NB4 (cell line): Measurements from ENCODE around the gene GASK1B.

ENCODE experiments used
- DNase-seq: peaks from one replicate; pipeline ENCODE4 v3.0.0; 2010; ENCODE audit warnings: low read depth
- H3K4me3 ChIP-seq: one replicate; pipeline ENCODE4 v1.5.1; 2011; ENCODE audit warnings: mild to moderate bottlenecking, low read depth, low read length, moderate library complexity
- CTCF ChIP-seq: IDR thresholded peaks from one replicate; pipeline ENCODE4 v1.5.1; 2012; ENCODE audit warnings: low read depth, low read length
- MAX ChIP-seq: IDR thresholded peaks from 2 replicates; pipeline ENCODE4 v1.6.1; 2011; ENCODE audit warnings: low read depth, low read length
- MYC ChIP-seq: IDR thresholded peaks from 2 replicates; pipeline ENCODE4 v1.6.1; 2011; ENCODE audit warnings: low read depth, low read length
- POLR2A ChIP-seq: IDR thresholded peaks from 2 replicates; pipeline ENCODE4 v1.6.1; 2011; ENCODE audit warnings: mild to moderate bottlenecking; ENCODE audit not compliant: insufficient read length; ENCODE audit errors: extremely low read depth

GASK1B gene

GRCh38 chr4:158169931-158170690 is 2.7 kb downstream of the GASK1B start:
- no peak overlapping the region for H3K4me3 ChIP-seq
- DNase-seq = no peak
- TF ChIP-seq MYC (no peak), CTCF (no peak), MAX (no peak), POLR2A (no peak)

- no peak for TF ChIP-seq CTCF
- no peak for TF ChIP-seq POLR2A
- no peak for TF ChIP-seq MYC
- no peak for TF ChIP-seq MAX
- no peak overlapping the region for H3K4me3 ChIP-seq
- DNase-seq = no peak
Measured at GRCh38 chr4:158169506-158169905, 3.3 kb downstream of the GASK1B start.

- no peak for TF ChIP-seq POLR2A
- TF ChIP-seq MAX = no peak
- TF ChIP-seq MYC = no peak
- no peak for TF ChIP-seq CTCF
- no peak overlapping the region for H3K4me3 ChIP-seq
- no peak for DNase-seq
Measured at GRCh38 chr4:158168606-158169005, 4.2 kb downstream of the GASK1B start.

- DNase-seq = no peak
- TF ChIP-seq POLR2A (no peak), CTCF (no peak), MAX (no peak), MYC (no peak)
- no peak overlapping the region for H3K4me3 ChIP-seq
Measured at GRCh38 chr4:158166701-158167100, 6.1 kb downstream of the GASK1B start.

GRCh38 chr4:158164768-158165213 is 8.0 kb downstream of the GASK1B start:
- H3K4me3 ChIP-seq = no peak overlapping the region
- TF ChIP-seq CTCF (no peak), POLR2A (no peak), MYC (no peak), MAX (no peak)
- DNase-seq = no peak
